SK-N-SH (cell line): ENCODE data around the gene C22orf42.

Experiments
- EZH2phosphoT487 ChIP-seq: fragments of 200-600 bp; sonication (generic); IDR thresholded peaks from 2 replicates; pipeline ENCODE4 v1.6.1; 2017; ENCODE audit warnings: low read depth, mixed run types, mild to moderate bottlenecking, antibody characterized with exemption, moderate library complexity, borderline replicate concordance
- FOXJ3 ChIP-seq: sonication (generic); formaldehyde crosslinking; IDR thresholded peaks from 2 replicates; pipeline ENCODE4 v1.5.1; 2020; ENCODE audit warnings: mild to moderate bottlenecking, missing genetic modification reagents
- MEF2A ChIP-seq: IDR thresholded peaks from 2 replicates; pipeline ENCODE4 v1.4.0; 2012; ENCODE audit warnings: low read depth, borderline replicate concordance
- MXI1 ChIP-seq: IDR thresholded peaks from 2 replicates; pipeline ENCODE4 v1.6.1; 2012; ENCODE audit warnings: mild to moderate bottlenecking, low read depth, low read length, improper control_type of control experiment
- RAD21 ChIP-seq: IDR thresholded peaks from 2 replicates; pipeline ENCODE4 v1.6.1; 2012; ENCODE audit warnings: mild to moderate bottlenecking, low read length
- RCOR1 ChIP-seq: fragments of 150-350 bp; IDR thresholded peaks from 2 replicates; pipeline ENCODE4 v1.6.1; 2017; ENCODE audit warnings: antibody characterized with exemption, low read length
- SIN3A ChIP-seq: IDR thresholded peaks from 2 replicates; pipeline ENCODE4 v1.6.1; 2012; ENCODE audit warnings: low read depth, mild to moderate bottlenecking, low read length, moderate library complexity, borderline replicate concordance
- SMC3 ChIP-seq: IDR thresholded peaks from 2 replicates; pipeline ENCODE4 v1.6.1; 2012; ENCODE audit warnings: low read depth, low read length, improper control_type of control experiment
- TCF12 ChIP-seq: IDR thresholded peaks from 2 replicates; pipeline ENCODE4 v1.4.0; 2012
- YY1 ChIP-seq: IDR thresholded peaks from 2 replicates; pipeline ENCODE4 v1.4.0; 2012; ENCODE audit warnings: low read depth, mild to moderate bottlenecking
- TF ChIP-seq, protein P1 (sequence below): fragments of 200-600 bp; sonication (generic); IDR thresholded peaks from 2 replicates; pipeline ENCODE4 v1.6.1; 2017; ENCODE audit warnings: antibody characterized with exemption, mild to moderate bottlenecking, moderate library complexity
- TF ChIP-seq, protein P2 (sequence below): IDR thresholded peaks from 2 replicates; pipeline ENCODE4 v1.4.0; 2012; ENCODE audit warnings: low read depth, borderline replicate concordance

DNA sequence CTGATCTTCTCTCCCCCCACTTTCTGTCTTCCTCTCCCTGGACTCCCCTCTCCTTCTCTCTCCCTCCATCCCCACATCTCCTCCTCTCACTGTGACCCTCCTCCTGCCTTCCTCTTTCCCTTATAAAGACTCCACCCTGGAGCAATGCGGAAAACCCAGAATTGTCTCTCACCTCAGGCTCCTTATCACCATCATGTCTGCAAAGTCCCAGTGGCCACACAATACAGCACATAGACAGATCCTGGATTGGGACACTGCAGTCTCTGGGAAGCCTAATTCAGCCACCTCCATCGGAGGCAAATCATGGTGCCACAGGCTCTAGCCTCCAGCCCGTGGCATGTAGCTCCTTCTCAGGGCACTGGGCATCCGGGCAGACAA, 43.0 kb upstream of the C22orf42 start:
- TF ChIP-seq, protein P1, sequence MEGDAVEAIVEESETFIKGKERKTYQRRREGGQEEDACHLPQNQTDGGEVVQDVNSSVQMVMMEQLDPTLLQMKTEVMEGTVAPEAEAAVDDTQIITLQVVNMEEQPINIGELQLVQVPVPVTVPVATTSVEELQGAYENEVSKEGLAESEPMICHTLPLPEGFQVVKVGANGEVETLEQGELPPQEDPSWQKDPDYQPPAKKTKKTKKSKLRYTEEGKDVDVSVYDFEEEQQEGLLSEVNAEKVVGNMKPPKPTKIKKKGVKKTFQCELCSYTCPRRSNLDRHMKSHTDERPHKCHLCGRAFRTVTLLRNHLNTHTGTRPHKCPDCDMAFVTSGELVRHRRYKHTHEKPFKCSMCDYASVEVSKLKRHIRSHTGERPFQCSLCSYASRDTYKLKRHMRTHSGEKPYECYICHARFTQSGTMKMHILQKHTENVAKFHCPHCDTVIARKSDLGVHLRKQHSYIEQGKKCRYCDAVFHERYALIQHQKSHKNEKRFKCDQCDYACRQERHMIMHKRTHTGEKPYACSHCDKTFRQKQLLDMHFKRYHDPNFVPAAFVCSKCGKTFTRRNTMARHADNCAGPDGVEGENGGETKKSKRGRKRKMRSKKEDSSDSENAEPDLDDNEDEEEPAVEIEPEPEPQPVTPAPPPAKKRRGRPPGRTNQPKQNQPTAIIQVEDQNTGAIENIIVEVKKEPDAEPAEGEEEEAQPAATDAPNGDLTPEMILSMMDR: no peak
- TF ChIP-seq MXI1 (no peak), TCF12 (no peak), SIN3A (no peak), RCOR1 (no peak), FOXJ3 (CRISPR knock-in tag) (no peak), EZH2phosphoT487 (no peak), RAD21 (no peak), YY1 (no peak), MEF2A (no peak), SMC3 (no peak)
- TF ChIP-seq, protein P2, sequence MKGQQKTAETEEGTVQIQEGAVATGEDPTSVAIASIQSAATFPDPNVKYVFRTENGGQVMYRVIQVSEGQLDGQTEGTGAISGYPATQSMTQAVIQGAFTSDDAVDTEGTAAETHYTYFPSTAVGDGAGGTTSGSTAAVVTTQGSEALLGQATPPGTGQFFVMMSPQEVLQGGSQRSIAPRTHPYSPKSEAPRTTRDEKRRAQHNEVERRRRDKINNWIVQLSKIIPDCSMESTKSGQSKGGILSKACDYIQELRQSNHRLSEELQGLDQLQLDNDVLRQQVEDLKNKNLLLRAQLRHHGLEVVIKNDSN: no peak
